ENCODE results near the gene L3MBTL3. TPM values are rescaled to one million over a fixed set of nuclear protein-coding genes. Genes with fewer than 3 reads are reported as not detected.

L3MBTL3 gene
- total and polyA plus RNA-seq, 12 donors: 0.77 to 4.0 (median 2.3) TPM

DNA sequence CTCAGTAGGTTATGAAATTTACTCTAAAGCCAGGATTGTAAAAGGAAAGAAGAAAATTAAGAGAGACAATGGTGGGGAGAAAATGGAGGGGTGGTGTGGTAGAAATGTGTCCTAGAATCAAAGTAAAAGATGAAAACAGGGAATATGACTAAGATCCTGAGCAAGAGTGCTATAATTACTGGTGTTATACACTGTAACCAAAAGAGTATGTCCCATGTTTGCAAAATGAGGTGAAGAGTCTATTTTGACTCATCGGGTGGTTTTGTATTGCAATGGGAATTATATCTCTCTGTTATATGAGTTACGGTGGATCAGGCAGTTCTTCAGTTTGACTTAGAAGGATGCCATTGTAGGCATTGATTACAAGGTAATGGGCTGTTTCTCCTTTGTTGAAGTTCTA, 8.5 kb downstream of the L3MBTL3 start:
- no peak overlapping the region for H3K4me3 ChIP-seq
- intact Hi-C loops (cut with DNase I): loop anchor here in 6 of 10 donors (10.0 kb wide), 3 partner anchors 422 to 532 kb away; no protein-coding TSS in a partner anchor
- WGBS, 2 donors: 97 to 99% methylated on average over 2 of the region's 2 CpGs
- H3K4me1 ChIP-seq: peaks cover 0 to 15% (median 0%) of the 10 kb centered on the region in 9 donors
- no peak overlapping the region for H3K27ac ChIP-seq
- no peaks in the 10 kb centered on the region for H3K27me3 ChIP-seq
- no peak for ATAC-seq
- TF ChIP-seq CTCF (IDR thresholded peaks at IDR 0.05): no peak
- H3K36me3 ChIP-seq: no peaks in the 10 kb centered on the region
- no peak for DNase-seq
- H3K9me3 ChIP-seq: no peaks in the 10 kb centered on the region

DNA sequence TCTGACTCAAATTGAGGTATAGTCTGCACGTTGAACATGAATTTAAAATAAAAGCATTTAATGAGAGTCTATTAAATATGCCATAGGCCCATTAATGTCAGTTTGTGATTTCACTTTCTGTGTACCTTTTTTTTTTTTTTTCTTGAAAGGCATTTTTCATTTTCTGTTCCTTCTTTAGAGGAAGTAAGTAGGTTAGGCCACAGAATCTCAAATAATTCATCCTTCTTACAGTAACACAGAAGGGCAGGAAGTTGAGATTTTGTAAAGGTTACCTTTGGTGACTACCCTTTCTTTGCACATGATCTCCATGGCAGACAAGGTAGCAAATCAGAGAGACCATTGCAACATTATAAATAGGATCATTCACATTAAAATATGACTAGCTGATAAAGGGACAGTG, 9.6 kb downstream of the L3MBTL3 start:
- ATAC-seq (no peak), DNase-seq (no peak)
- Histone ChIP-seq H3K4me3 (no peak overlapping the region), H3K4me1 (peaks cover 0 to 15% (median 0%) of the 10 kb centered on the region in 9 donors), H3K27ac (peak overlapping the region in 1 of 10 donors; percentile 45), H3K9me3 (no peaks in the 10 kb centered on the region), H3K36me3 (no peaks in the 10 kb centered on the region), H3K27me3 (no peaks in the 10 kb centered on the region)
- TF ChIP-seq CTCF (IDR thresholded peaks at IDR 0.05): no peak
- WGBS, 2 donors: 83 to 92% methylated on average over 1 of the region's 1 CpG
- intact Hi-C loops (cut with DNase I): loop anchor here in 6 of 10 donors (10.0 kb wide), 3 partner anchors 423 to 533 kb away; no protein-coding TSS in a partner anchor

GRCh38 chr6:130029163-130029562, 10.8 kb downstream of the L3MBTL3 start:
- H3K4me3 ChIP-seq: no peak overlapping the region
- no peak for TF ChIP-seq CTCF (IDR thresholded peaks at IDR 0.05)
- H3K9me3 ChIP-seq: no peaks in the 10 kb centered on the region
- H3K4me1 ChIP-seq: peaks cover 0 to 20% (median 0%) of the 10 kb centered on the region in 9 donors
- no peak for ATAC-seq
- DNase-seq: no peak
- 89 to 95% methylated on average over 6 of the region's 6 CpGs for WGBS, 2 donors
- no peaks in the 10 kb centered on the region for H3K27me3 ChIP-seq
- no peaks in the 10 kb centered on the region for H3K36me3 ChIP-seq
- H3K27ac ChIP-seq: peak overlapping the region in 1 of 10 donors; percentile 45
- intact Hi-C loops (cut with DNase I): loop anchor here in 6 of 10 donors (10.0 kb wide), 3 partner anchors 424 to 534 kb away; no protein-coding TSS in a partner anchor

GRCh38 chr6:130032758-130033340, 14.5 kb downstream of the L3MBTL3 start:
- 95% methylated on average over 9 of the region's 9 CpGs for WGBS, 2 donors
- H3K27ac ChIP-seq: no peak overlapping the region
- intact Hi-C loops (cut with DNase I): no loop called here
- H3K4me1 ChIP-seq: peaks cover 0 to 24% (median 0%) of the 10 kb centered on the region in 9 donors
- DNase-seq (no peak), ATAC-seq (no peak)
- H3K4me3 ChIP-seq: no peak overlapping the region
- no peak for TF ChIP-seq CTCF (IDR thresholded peaks at IDR 0.05)
- H3K9me3 ChIP-seq: no peaks in the 10 kb centered on the region
- H3K36me3 ChIP-seq: no peaks in the 10 kb centered on the region
- no peaks in the 10 kb centered on the region for H3K27me3 ChIP-seq
